Placental pericyte (primary cell): ENCODE results near the gene PCDHGA9. TPM values are rescaled to one million over a fixed set of nuclear protein-coding genes. Genes with fewer than 3 reads are reported as not detected.

Experiments
- total RNA-seq: library from RNA; depleted of rRNA; stranded (reverse); fragments of >200 nt; gene quantifications from 2 replicates; pipeline ENCODE4 v1.2.3, GENCODE V29; 2012

PCDHGA9 gene
- 4.6 and 6.2 TPM in 2 replicates for total RNA-seq

GRCh38 chr5:141402553-141403243 lies at the start of gene PCDHGA9:
PCDHGA9 (plus strand) TSS chr5:141402778; CDS start chr5:141402953, 175 bp downstream.

GRCh38 chr5:141354900-141355469 lies 47.6 kb upstream of the PCDHGA9 start, which contains the start of gene PCDHGA4:
PCDHGA4 (plus strand) TSS chr5:141355021; CDS start chr5:141355108, 87 bp downstream.

GRCh38 chr5:141359790-141360426 lies 42.7 kb upstream of the PCDHGA9 start, which contains the start of gene PCDHGB2:
PCDHGB2 (plus strand) TSS chr5:141359994; CDS start chr5:141360136, 142 bp downstream.

GRCh38 chr5:141363952-141364660 lies 38.5 kb upstream of the PCDHGA9 start, which contains the start of gene PCDHGA5:
PCDHGA5 (plus strand) TSS chr5:141364162; CDS start chr5:141364331, 169 bp downstream.

GRCh38 chr5:141369994-141370848 lies 32.4 kb upstream of the PCDHGA9 start, which contains the start of gene PCDHGB3:
PCDHGB3 (plus strand) TSS chr5:141370242; CDS start chr5:141370395, 153 bp downstream.

GRCh38 chr5:141373673-141374317 lies 28.8 kb upstream of the PCDHGA9 start, which contains the start of gene PCDHGA6:
PCDHGA6 (plus strand) TSS chr5:141373891; CDS start chr5:141374084, 193 bp downstream.

GRCh38 chr5:141382469-141383294 lies 19.9 kb upstream of the PCDHGA9 start, which contains the start of gene PCDHGA7:
PCDHGA7 (plus strand) TSS chr5:141382742; CDS start chr5:141382900, 158 bp downstream.

GRCh38 chr5:141387557-141388311 lies 14.8 kb upstream of the PCDHGA9 start, which contains the start of gene PCDHGB4:
PCDHGB4 (plus strand) TSS chr5:141387698; CDS start chr5:141387885, 187 bp downstream.

GRCh38 chr5:141392429-141393198 lies 10.0 kb upstream of the PCDHGA9 start, which contains the start of gene PCDHGA8:
PCDHGA8 (plus strand) TSS chr5:141392633; CDS start chr5:141392814, 181 bp downstream.

GRCh38 chr5:141397756-141398551 lies 4.6 kb upstream of the PCDHGA9 start, which contains the start of gene PCDHGB5:
PCDHGB5 (plus strand) TSS chr5:141397947; CDS start chr5:141398128, 181 bp downstream.

GRCh38 chr5:141407790-141408505 lies 5.4 kb downstream of the PCDHGA9 start, which contains the start of gene PCDHGB6:
PCDHGB6 (plus strand) TSS chr5:141408021; CDS start chr5:141408203, 182 bp downstream.

GRCh38 chr5:141412854-141413539 lies 10.4 kb downstream of the PCDHGA9 start, which contains the start of gene PCDHGA10:
PCDHGA10 (plus strand) TSS chr5:141412987; CDS start chr5:141413176, 189 bp downstream.

GRCh38 chr5:141417494-141418172 lies 15.1 kb downstream of the PCDHGA9 start, which contains the start of gene PCDHGB7:
PCDHGB7 (plus strand) TSS chr5:141417677; CDS start chr5:141417860, 183 bp downstream.

GRCh38 chr5:141420855-141421488 lies 18.4 kb downstream of the PCDHGA9 start, which contains the start of gene PCDHGA11:
PCDHGA11 (plus strand) TSS chr5:141421051; CDS start chr5:141421228, 177 bp downstream.

